NCI-H1417 (cell line): ENCODE measurements around the gene FPR2.
"Not testable (repeated sequence)": the region's sequence is repeated elsewhere in the genome, so short reads cannot be mapped to it uniquely, and the experiment has no call there.

ENCODE experiments used
- DNase-seq, 3 experiments: peaks; one replicate each; lab custom pipeline; 2025; lab: John Stamatoyannopoulos, UW

The FPR2 gene

DNA sequence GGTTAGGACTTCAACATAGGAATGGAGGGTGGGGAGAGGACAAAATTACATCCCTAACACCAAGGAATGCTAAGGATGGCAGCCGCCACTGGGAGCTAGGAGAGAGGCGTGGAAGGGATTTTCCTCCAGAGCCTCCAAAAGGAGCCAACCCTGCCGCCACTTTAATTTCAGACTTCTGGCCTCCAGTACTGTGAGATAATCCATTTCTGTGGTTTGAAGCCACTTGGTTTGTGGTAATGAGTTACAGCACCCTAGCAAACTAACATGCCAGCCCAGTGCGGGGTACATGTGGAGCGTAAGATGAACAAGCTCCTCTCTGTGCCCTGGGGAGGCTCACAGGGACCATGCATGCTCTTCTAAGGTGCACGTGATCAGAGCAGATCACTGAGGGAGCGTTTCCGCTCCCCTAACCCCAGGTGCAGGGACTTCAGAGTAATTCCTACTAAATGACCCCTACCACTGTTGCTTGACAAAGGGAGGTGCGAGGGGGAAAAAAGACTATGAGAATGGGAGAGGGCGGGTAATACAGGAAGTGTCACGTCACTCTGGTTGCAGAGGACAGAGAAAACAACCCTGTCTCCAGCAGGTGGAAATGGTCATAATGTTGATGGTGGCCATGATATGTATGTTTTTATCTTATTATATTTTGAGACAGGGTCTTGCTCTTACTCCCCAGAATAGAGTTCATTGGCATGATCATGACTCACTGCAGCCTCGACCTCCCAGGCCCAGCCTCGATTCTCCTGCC, 21.3 kb upstream of the FPR2 start:
- DNase-seq = no peak

DNA sequence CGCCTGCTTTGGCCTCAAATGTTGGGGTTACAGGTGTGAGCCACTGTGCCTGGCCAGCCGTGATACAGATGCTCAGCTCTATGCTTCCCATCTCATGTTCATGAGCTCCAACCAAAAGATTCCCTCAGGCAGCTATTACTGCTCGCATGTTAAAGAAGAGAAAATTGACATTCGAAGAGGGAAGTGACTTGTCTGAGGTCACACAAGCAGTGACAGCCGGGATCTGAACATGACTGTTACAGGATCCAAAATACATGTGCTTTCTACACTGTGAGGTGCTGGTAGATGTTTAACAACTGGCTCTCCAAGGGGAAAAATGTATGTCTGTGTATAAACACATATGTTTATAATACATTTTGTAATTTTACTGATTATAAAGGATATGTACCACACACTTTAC, 20.6 kb upstream of the FPR2 start:
- DNase-seq = no peak

DNA sequence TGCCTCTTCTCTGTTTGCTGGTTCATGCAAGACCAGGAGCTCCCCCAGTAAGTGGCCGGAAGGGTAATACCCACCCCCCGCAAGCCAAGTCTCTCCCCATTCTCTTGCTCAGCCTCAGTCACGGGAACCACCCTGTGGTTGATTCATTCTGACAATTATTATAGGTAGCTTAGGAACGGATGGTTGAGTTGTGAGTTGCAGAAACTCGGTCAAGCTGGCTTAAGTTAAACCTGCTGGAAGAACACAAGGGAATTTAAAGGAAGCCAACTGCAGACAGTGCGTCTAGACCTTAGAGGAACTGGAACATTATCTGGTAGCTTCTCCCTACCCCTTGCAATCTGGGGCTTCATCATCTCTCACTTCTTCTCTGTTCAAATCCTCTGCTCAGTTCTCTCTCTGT, 18.2 kb upstream of the FPR2 start:
- DNase-seq = no peak

DNA sequence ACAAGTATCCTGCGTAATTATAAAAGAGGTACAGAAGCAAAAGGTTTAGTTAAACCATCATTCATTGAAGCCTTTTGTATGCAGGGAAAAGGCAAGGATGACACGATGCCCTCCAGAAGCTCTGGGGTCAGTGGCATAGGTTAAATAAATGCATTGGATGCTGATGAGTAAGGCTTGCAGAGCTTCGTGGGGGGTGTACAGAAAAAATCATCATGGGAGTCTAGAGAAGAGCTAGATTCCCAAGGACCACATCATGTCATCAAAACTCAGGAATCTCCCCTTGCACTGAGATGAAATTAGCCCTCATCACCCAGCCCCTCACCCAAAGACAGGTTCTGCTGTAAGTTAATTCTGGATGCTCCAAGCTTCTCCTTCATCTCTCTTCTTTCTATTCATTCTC, 17.6 kb upstream of the FPR2 start:
- DNase-seq = no peak

DNA sequence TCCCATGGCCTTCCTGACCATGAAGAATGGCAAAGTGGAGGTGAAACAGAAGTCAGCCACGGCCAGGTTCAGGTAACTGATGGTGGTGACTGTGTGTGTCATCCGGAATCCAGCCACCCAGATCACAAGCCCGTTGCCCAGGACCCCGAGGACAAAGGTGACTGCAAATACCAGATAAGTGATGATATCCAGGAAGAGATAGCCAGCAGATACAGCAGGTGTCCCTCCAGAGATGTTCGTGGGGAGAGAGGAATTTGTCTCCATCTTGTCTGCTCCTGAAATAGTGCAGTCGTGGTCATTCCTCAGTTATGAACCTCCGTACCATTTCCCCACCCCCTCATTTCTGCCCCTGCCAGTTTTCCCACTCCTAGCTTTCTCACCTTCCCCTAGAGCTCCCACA, 14.2 kb upstream of the FPR2 start:
- DNase-seq = no peak

DNA sequence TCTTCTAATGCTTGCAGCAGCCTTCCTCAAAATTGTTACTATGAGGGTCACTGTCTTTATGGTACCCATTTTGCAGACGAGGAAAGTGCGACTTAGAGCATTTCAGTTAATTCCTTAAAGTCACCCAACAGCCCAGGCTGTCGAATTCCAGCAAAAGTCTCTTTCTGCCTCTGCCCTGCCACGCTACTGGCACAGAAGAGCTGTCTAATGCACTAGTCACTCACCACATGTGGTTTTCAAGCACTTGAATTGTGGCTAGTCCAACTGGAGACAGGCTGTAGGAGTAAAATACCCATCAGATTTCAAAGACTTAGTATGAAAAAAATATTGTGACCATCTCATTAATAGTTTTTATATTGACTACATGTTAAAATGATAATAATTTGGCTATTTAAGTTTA, 11.0 kb upstream of the FPR2 start:
- no peak for DNase-seq

DNA sequence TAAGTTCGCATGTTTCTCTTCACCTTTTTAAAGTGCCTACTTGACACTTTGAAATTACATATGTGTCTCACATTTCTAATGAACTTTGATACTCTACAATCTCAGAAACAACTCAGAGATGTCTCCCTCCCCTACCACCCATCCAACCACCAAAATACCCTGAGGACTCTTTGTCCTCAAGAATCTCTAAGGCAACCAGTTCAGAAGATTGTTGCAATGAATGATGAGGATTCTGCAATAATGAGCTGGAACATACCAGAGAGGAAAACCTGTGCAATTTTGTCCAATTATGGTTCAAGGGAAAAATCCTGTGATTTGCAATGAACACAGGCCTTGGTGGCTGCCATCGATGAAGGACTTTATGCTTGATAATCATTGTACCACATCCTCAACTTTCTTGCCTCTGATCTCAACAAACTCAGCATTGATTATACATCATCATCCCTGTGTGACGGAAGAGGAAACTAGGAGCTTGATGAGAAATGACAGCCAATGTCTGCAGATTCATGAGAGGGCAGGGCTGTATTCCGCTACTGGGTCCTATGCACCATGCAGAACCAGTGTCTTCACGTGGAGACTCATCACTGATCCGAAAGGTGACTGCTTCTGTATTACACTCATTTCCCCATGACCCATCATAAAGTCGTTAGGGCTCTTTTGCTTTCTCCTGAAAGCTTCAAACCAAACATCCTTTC, 10.4 kb upstream of the FPR2 start:
- no peak for DNase-seq

DNA sequence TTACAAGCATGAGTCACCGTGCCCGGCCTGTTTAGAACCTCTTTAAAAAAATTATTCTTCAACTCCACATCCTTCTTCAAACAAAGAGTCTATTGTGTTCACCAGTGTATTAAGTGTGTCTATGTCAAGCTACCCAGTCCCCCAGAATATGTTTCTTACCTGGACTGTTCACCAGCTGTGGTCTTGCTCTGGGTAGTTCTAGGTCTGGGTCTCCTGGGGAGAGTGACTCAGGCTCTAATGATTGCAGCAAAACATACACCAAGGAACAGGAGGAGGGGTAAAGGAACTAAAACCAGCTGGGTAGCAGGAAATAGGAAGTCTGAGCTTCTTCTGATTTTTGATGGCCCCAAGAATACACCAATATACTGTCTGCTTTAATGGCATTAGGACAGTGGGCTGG, 9.3 kb upstream of the FPR2 start, which contains the start of gene FPR1:
FPR1 (minus strand) TSS at position 224 of the 400 bp plus-strand sequence. CDS start 4,884 bp downstream, outside the sequence.
- no peak for DNase-seq

DNA sequence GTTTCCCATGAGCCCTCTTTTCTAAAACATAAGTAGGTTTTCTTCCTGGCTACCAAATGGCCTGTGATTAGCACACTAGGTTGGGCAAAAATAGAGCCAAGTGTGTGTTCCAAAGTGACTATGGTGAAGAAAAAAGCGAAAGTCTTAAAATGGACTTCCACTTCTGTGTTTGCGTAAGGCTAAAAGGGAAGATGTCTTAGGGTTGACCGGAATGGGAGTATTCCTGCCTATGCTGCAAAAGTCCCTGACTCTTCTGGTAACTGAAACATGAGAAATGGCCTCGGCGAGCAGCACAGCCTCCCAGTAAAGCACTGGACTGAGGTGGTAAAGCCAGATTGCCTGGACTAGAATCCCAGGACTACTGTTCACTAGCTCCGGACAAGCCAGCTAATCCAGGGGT, 6.9 kb upstream of the FPR2 start:
- DNase-seq = no peak

DNA sequence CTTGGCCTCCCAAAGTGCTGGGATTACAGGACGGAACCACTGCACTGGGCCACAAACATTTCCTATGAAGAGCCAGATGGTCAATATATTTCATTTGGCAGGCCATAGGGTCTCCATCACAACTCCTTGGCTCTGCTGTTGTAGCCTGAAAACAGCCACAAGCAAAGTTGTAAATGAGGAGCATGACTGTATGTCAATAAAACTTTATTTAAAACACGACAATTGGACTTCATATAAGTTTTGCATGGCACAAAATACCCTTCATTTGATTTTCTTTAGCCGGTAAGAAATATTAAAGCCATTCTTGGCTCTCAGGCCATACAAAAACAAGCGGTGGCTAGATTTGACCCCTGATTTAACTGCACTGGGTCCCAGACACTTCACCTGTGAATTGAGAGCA, 6.2 kb upstream of the FPR2 start:
- no peak for DNase-seq

DNA sequence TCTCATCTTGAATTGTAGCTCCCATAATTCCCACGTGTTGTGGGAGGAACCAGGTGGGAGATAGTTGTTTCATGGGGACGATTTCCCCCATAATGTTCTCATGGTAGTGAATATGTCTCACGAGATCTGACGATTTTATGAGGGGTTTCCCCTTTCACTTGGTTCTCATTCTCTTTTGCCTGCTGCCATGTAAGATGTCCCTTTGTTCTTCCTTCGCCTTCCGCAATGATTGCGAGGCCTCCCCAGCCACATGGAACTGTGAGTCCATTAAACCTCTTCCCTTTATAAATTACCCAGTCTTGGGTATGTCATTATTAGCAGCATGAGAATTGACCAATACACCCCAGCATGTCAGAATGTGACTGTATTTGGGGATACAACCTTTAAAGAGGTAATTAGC, 5.4 kb upstream of the FPR2 start:
- no peak for DNase-seq

DNA sequence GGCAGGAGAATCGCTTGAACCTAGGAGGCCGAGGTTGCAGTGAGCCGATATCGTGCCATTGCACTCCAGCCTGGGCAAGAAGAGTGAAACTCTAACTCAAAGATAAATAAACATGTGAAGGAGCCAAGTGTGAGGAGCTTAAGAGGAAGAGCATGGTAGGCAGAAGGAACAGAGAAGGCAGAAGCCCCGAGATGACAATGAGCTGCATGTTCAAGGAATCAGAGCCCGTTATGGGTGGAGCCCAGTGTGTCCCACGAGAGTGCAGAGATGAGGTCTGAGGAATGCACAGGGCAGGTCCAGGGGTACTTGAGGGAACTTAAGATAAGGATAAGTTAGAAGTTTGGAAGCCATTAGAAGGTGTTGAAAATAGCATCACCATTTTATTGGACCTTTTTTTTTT, 716 bp downstream of the FPR2 start:
- DNase-seq = no peak

DNA sequence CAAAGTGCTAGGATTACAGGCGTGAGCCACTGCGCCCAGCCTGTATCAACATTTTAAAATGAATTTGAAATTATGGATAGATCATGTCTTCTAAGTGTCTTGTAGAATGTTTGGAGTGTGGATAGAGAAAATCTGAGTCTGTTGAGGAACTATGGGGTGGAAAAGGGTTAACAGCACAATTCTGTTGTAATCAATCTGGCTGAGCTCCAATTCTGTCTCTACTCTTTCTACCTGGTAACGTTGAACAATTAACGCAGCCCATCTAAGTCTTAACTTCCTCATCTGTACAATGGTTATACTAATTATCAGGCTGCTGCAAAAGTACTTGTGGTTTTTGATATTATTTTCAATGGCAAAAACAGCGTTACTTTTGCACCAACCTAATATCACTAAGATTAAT, 4.1 kb downstream of the FPR2 start:
- no peak for DNase-seq

DNA sequence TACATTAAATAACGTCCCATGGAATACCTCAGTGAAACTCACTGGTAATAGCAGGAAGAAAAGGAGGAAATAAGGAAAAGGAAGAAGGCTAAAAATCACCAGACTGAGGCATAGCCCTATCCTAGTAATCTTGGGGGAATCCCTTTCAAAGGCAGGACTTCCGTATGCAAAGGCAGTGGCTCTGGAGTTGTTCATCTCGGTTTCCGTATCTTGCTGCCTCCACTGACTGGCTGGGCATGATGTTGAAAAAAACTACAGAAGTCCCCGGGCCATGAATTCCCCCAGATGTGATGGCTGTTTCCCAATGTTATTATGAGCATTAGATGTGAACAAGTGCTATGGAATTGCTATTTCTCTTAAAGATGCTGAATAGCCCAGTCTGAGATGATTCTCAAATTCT, 5.5 kb downstream of the FPR2 start:
- DNase-seq = no peak

DNA sequence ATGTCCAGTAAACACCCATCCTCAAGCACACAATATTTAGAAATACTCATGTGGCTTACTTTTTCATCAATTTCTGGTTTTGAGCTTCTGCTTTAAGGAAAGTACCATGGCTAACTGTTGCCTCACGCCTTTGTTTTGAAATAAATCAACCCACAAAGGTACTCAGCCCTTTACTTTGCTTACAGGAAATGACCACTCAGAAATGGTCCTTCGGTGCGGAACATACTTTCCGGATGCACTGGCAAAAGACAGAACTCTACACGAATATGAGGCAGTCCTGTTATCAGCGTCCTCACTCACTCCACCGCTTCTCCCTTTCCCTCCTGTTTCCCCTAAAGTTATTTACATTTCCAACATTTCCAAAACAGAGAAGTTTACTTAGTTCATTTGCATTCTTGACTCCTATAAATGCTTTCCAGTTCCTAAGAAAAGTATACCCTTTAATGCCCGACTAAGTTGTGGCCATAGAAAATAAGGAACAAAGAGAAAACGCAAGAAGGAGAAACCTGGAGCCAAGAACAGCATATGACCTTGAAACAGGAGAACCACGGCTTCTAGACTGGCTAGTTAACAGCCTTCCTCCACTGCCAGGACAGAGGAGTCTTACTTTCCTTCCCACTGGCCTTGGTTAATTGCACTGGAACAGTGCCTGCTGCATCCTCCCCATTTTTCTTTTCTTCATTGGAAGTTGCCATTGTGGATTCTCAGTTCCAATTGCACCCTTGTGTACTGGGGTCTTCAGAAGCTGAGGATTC, 10.6 kb downstream of the FPR2 start:
- no peak for DNase-seq

DNA sequence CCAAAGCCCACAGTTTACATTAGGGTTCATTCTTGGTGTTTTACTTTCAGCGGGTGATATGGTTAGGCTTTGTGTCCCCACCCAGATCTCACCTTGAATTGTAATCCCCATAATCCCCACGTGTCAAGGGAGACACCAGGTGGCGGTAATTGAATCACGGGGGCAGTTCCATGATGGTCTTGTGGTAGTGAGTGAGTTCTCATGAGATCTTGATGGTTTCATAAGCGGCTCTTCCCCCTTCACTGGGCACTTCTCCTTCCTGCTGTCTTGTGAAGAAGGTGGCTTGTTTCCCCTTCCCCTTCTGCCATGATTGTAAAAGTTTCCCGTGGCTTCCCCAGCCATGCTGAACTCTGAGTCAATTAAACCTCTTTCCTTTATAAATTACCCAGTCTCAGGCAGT, 12.0 kb downstream of the FPR2 start:
- DNase-seq = no peak

DNA sequence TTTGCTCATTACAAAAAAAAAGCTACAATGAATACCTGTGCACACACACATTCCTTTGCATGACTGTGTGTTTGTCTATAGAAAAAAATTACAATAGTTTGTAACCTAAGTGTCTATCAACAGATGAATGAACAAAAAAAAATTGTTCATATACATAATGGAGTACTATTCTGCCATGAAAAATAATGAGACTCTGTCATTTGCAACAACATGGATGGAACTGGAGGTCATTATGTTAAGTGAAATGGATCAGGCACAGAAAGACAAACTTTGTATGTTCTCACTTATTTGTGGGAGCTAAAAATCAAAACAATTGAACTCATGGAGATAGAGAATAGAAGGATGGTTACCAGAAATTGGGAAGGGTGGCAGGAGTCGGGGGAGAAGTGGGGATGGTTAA, 15.6 kb downstream of the FPR2 start:
- DNase-seq = not testable (repeated sequence)

DNA sequence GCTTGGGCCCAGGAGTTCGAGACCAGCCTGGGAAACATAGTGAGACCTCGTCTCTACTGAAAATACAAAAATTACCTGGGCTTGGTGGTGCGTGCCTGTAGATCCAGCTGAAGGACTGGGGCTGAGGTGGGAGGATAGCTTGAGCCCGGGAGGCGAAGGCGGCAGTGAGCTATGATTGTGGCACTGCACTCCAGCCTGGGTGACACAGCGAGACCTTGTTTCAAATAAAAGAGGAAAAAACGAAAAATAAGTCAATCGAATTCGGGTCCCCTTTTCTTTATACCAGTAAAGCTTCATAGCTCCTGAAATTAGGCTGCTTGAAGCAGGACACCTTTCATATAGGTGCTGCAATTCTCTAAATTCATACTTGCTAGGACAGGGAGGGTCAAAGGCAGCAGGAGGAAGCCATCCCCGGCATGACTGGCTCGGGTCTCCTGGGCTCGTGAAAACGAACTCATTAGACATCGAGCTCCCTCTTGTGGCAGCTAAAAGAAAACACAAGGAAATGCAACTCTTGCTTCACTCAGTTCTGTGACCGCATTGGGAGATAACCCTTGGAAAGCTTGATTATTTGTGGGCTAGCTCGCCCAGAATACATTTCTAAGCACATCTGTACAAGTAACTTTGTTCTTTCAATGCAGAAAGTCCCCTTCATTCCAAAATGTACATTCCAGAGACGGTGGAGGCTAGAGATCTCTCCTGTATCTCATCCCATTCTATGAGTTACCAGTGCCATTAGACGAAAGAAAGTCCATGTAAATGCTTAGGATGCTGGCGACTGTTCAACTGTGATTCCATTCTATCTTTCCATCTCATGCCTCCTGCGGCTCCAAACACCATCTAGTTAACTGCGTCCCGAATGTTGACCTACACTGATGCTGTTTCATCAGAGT, 16.8 kb downstream of the FPR2 start:
- peak; percentile 19 to 85 (median 60) for DNase-seq

DNA sequence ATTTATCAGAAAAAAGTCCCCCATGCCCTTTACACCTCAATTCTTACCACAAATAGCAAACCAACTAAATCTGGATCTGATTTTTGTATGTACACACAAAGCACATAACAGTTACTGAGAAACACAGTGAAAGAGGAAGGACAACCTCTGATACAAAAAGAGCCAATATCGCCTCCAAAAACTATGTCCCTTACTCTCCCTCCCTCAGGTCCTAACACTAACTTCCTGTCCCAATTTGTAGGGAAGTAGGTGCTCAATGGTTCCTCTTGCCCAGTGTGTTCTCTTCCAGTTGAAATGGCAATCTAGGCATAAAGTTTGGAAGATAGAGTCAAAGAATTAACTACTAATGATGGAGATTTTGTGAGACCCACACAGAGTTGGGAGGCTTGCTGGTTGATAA, 18.2 kb downstream of the FPR2 start:
- no peak for DNase-seq

DNA sequence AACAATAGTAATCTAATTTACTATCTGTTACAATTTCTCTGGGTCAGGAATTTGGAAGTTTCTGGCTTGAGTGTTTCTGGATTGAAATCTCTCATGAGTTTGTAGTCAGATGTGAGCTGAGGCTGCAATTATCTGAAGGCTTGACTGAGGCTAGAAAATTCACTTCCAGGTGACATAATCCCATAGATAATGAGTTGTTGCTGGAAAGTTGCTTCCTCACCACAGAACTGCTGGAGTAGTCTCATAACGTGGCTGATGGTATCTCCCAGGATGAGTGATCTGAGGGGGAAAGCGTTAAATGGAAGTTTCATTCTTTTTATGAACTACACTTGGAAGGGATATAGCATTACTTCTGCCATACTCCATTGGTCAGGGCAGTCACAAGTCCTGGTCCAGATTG, 18.7 kb downstream of the FPR2 start:
- DNase-seq = no peak

DNA sequence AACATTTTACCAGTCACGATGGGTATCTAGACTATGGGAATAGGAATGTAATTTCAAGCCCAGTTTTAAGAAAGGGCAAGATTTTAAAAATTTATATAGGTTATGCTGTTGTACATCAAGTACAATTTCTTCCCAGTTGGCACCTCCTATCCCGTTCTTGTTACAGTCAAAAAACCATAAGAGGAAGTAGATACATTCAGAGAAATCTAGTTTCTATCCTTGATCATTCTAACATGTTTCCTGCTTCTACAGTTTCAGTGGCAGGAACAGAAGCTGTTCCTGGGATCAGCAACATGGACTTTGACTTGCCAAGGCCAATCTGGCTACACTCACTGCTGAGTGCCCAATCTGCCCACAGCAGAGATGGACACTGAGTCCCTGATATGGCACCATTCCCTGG, 19.3 kb downstream of the FPR2 start:
- no peak for DNase-seq

DNA sequence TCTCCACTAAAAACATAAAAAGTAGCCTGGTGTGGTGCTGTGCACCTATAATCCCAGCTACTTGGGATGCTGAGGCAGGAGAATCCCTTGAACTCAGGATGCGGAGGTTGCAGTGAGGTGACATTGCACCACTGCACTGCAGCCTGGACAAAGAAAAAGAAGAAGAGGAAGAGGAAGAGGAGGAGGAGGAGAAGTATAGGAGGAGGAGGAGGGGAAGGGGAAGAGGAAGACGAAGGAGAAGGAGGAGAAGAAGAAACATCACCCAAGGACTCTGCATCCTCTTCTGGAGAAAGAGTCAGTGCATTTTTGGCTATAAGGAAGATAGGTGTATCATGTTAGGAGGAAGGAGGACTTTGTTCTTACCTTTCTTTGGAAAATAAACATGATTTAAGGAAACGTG, 21.0 kb downstream of the FPR2 start:
- DNase-seq = no peak
